Activated T-cell treated with anti-CD3 and anti-CD28 coated beads for 4 hours (primary cell): ENCODE results near the gene SLC41A1.
"Not testable (repeated sequence)": the region's sequence is repeated elsewhere in the genome, so short reads cannot be mapped to it uniquely, and the experiment has no call there.

Experiments
- DNase-seq: peaks from one replicate; pipeline ENCODE4 v3.0.0-alpha.2; 2020

SLC41A1 gene

DNA sequence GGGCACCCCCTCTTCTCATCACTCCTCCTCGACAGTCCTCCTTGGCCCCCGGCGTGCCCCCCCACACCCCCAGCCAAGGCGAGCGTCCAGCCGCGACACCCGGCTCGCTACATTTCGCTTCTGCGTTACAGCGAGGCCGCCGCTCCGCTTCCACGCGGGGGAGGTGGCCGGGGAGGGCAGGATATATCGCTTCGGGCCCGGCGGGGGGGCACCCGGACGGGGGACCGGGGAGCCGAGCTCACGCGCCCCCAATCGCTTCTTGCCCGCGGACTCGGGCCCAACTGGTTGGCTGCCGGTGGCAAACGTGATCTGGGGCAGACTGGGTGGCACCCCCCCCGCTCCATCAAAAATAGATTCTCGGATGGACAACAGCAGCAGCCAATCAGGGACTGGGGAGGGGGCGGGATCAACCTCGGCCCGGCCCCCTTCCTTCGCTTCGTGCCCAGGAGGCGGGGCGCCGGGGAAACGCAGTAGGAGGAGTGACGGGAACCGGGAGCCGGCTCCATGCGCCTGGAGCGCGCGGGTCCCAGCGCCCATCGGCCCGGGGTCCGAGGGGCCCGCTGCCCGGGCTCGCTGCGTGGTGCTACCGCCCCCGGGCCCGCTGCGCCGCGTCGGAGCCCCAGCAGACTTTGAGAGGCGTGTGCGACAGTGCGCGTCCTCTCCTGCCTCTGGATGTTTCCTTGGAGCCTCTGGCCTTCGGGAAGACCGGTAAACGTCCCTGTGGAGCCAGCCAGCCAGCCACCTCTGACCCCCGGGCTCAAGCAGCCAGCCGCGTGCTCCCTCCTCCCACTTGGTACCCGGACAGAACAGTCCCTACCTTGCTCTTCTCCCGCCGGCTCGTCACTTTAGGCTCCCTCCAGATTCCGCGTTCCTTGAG is at the start of gene SLC41A1:
TSS of gene SLC41A1 (minus strand) at position 321 of the 877 bp plus-strand sequence. CDS start 2,757 bp downstream, outside the sequence.
- DNase-seq, result peak; percentile 87

DNA sequence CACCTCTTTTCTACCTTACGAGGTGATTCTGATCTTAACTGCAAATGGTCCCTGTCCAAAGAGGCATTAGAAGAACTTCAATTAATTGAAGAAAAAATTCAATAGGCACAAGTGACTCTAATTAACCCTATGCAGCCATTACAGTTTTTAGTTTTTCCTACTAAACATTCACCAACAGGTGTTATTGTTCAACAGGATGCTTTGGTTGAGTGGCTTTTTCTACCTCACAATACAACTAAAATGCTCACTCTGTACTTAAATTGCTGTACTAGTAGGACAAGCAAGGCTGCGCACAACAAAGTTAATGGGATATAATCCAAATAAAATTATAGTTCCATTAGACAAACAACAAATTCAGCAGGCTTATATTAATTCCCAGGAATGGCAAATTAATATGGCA is 48.5 kb upstream of the SLC41A1 start:
- DNase-seq, result no peak

DNA sequence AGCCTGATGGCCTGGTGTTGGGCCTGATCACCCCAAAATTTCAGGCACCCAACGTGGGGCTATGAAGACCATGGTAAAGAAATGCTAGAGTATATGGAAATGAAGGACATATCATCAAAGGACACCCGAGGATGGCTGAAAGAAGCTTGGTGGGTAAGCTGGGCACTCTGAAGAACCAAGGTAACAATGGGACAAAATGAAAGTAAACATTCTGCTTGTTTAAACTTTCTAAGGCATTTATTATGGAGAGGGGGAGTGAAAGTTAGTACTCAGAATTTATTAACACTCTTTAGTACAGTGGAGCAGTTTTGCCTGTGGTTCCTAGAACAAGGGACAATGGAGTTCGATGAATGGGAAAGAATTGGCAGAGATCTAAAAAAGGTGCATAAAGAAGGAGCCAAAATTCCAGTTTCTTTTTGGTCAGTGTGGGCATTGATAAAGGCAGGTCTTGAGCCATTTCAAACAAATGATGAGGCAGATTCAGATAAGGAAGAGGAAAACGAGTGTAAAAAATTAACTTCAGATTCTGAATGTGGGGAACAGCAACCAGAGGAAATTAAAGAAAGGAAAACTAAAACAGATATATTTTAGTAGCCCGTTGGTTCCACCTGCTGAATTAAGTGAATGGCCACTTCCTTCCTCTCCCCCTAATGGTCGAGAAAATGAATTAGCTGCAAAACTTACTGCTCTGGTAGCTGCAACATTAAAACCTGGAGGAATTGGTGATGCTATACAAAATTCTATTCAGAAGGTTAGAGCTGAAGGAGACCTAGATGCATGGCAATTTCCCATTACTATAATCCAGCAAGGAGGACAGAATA is 45.4 kb upstream of the SLC41A1 start:
- no peak for DNase-seq

DNA sequence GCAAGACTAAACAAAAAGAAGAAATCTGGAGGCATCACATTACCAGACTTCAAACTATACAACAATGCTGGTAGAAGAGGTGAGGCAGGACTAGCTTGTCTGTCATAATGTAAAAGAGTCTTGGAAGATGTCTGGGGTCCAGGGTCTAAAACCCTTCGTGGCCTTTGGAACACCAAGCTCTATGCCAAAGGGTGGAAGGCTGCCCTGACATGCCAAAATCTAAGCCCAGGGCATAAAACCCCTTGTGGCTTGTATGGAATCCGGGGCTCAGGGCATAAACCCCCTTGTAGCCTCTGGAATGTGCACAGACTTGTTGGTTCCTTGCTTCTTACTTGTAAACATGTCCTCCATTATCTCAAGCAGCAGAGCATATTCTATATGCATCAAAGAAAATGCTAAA is 44.5 kb upstream of the SLC41A1 start:
- not testable (repeated sequence) for DNase-seq

DNA sequence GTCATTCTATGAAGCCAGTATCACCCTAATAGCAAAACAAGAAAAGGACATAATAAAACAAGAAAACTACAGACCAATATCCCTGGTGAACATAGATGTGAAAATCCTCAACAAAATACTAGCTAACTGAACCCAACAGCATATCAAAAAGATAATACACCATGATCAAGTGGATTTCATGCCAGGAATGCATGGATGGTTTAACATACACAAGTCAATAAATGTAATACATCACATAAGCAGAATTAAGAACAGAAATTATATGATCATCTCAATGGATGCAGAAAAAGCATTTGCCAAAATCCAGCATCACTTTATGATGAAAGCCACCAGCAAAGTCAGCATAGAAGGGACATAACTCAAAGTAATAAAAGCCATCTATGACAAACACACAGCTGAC is 43.4 kb upstream of the SLC41A1 start:
- no peak for DNase-seq

DNA sequence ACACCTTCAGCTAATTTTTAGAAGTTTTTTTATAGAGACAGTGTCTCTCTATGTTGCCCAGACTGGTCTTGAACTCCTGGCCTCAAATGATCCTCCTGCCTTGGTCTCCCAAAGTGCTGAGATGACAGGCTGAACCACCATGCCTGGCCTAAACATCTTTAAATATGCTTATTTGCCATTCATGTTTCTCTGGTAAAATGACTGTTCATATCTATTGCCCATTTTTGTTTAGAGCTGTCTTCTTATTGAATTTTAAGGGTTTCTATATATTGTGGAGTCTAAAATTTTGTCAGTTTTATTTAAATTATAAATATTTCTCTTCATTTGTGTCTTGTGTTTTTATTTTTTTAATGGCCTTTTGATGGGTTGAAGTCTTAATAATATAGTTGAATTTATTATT is 40.0 kb upstream of the SLC41A1 start:
- no peak for DNase-seq

DNA sequence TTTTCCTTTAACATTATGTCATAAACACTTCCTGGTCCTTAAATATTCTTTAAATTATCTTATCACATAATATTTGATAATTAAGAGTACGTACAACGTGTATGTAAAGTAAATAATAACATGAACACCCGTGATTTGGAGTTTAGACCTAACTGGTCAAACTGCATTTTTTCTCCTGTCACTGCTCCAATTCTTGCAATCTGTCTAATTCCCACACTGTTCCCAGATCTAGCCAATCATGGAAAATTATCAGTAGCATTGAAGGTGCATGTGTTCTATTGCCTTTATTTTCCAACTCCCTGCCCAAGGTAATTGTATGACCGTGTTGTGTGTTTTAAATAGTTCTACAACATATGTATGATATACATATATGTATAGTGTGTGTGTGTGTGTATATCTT is 39.0 kb upstream of the SLC41A1 start:
- no peak for DNase-seq

DNA sequence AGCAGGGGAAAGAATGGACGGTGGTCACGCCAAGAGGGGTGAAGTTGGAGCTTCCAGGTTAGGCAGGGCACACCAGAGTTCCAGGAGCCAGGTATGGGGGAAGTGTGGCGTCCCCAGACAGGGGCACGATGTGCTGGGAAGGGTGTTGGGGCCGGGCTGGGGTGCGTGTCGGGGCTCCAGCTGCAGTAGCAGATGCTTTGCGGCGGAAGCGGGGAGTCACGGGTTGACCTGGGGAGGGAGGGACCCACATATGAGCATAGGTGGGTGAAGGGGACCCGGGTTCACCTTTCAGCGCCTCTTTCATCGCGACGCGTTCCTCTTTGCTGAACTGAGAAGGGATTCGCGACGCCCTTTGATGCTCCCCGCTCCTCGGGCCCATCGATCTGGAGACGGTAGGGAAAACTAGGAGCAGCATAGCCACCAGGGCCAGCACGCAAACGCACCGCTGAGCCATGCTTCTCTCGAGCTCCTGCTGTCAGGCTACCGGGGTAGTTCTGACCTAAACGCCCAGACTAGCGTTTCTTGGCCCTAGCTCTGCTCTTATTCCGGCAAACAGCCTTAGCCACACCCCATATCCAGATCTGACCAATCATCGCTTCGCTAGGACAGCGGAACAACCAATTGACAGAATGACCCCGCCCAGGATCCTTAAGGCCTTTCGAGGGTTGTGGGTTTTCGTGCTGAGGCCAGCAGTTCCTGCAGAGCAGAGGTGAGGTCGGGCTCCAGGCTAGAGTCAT is 36.8 kb upstream of the SLC41A1 start, which contains the start of gene PM20D1:
TSS of gene PM20D1 (minus strand) at position 514 of the 737 bp plus-strand sequence. CDS start at position 454, 60 bp downstream.
- DNase-seq, result peak; percentile 55

DNA sequence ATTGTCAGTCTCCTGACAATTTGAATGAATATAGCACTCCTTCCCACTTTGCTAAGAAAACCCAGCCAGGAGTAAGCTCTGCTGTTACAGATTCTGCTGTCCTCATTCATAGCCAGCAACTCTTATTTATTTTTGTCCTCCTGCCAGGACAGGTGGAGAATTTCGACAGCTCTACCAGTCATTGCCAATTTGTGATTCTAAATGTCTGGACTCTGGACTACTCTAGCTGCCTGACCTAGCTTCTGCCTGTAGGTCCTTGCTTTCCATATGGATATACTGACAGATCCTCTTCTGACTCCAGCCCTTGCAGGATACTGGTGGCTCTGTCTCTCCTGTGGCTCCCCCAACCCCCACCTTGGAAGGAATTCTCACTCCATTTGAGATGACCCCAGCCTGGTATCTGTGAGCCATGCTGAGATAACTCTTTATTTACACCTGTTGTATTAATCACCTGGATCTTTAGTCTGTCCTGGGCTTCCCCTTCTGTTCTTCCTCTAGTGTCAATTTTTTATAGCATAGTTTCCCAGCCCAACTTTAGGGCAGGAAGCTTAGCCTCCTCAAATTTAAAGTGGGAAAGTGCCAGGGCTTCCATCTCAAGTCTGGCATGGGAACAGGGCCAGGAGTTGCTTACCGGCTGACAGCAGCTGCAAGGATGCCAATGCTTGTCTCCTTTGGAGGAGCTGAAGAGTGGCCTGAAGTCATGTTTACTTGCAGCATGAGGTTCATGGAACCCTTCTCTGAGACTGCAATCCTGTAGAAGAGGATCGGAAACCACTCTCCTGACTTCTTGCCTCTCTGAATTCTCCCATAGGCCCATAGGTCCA is 30.2 kb upstream of the SLC41A1 start:
- DNase-seq, result no peak

DNA sequence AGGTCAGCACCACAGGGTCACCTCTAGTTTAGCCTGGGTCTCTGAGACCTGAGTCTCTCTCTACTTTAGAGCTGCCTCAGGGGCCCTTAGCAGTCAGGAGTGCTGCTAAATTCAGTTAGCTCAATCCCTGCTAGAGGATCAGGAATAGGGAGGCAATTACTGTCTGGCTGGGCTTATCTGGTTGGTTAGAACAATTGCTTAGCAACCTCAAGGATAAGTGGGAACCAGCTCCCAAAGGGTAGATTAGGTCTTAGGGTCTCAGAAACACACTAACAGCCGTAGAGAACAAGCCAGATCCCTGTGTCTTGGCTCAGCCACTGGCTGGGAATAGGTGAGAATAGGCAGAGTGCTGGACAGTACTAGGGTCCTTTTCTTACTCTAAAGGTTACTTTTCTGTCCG is 29.2 kb upstream of the SLC41A1 start:
- DNase-seq, result no peak

DNA sequence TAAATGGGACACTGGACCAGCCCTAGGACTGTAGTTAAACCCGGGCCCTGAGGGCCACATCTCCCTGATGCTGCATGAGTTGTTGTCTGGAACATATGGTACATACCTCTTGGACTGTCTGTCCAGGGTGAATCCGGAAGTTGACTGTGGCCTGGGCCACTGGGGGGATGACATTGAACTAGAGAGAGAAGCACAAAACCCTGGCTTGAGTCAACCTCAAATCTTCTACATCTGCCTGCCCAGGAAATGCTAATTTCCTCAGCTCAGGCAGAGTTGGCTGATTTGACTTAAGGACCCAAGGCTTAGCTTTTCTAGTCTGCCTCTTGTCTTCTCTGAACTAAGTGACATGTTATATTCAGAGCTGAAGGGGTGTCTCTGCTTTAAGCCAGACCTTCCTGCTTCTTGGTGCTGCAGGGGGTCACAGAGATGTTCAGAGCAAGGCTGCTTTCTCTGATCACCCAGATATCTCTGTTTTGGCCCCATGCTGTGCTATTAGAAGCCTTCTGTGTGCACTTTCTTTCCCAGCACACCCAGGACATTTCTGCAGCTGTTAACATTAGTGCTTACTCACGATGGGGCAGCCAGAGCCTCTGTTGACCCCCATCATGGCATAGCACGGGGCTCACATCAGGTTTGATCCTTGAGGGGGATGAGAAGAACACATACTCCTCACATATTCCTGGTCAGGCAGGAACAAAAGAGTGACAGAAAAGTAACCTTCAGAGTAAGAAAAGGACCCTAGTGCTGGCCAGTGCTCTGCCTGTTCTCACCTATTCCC is 27.3 kb upstream of the SLC41A1 start:
- no peak for DNase-seq

DNA sequence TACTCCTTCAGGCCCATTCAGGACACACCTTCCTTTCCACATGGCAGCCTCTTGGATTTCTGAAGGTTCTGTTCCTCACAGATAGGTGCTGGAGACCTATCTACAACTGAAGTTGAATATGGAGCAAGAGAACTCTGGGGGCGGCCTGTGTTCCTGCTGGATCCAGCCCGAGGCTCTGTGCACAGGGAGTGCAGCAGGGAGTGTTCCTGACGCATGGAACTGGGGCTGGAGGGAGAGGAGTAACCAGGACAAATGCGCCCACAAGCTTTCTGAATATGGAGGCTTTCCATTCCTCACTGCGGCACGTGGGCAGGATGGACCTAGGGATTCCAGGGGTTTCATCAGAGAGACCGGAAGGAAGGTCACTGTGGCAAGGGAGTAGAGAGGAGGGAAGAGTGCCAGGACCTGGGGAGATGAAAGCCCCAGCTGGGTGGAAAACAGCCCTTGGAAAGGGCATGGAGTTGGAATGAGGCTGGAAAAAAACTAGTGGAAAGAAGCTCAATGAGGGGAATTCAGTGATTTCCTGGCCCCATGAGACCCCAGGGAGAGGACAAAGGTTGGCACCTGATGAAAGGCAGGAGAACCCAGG is 24.5 kb upstream of the SLC41A1 start:
- no peak for DNase-seq

DNA sequence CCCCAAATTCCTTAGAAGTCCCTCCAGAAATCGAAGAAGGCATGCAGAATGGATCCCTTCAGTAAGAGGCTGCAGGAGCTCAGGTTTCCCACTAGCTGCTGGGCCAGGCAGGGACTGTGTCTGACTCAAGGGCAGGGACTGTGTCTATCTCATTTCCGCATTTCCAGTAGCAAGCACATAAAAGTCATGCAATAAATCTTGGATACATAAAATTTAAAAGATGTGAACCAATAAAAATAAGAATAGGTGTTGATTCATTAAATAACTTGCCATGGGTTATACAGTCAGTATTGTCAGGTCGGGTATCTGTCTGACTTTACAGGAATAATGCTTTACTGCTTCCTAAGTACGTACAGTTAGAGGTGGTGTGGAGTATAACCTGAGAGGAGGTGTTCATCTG is 21.8 kb upstream of the SLC41A1 start:
- no peak for DNase-seq

DNA sequence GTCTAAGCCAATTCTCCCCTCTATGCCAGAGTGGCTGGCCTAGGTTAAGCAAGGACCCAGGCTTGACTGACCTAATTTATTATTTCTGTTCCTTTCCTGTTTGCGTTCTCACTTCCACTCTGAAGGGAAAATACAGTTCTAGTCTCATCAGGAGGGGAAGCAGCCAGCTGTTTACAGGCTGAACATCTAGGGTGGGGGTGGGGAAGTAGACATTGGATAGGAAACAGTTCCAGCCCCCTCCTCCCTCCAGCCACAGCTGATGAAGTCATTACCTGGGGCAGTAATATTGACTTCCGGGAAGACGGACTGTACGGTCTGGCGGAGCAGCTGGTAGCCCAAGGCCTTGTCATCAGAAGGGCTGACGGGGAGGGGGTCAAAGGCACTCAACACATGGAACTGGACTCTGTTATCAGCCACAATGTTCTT is 19.3 kb upstream of the SLC41A1 start:
- no peak for DNase-seq

DNA sequence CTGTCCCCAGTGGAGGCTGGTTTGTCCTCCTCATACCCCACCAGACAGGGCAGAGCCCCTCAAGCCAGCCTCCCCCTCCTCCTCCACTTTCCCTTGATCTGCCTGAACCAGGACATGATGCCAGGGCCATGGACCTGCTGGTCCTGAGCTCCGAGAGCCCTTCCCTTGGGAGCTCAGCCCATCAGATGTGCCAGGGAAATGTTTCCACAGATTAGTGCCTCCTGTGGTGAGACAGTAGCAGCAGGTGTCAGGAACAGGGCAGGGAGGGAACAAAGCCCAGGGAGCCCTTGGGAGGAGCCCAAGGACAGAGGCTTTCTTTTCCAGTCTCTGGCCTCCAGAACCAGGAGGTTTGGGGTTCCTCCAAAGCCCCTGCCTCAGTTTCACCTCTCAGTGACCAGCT is 14.6 kb upstream of the SLC41A1 start:
- no peak for DNase-seq

DNA sequence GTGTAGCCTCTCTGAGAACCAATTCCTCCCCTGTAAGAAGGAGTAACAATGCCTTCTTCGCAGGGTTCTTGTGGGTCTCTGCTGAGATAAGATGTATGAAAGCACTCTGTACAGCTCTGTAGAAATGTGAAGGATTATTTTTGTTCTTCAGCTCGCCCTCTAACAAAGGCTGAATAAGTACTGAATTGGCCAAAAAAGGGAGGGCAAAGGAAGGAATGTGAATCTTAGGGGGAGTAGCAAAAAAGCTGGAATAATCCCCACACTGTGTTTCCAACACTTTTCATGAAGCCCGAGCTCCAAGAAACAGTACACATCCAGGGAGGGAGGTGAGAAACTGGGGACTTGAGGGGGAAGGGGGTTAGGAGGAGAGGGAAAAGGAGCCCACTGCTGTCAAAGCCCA is 14.0 kb upstream of the SLC41A1 start:
- DNase-seq, result no peak

DNA sequence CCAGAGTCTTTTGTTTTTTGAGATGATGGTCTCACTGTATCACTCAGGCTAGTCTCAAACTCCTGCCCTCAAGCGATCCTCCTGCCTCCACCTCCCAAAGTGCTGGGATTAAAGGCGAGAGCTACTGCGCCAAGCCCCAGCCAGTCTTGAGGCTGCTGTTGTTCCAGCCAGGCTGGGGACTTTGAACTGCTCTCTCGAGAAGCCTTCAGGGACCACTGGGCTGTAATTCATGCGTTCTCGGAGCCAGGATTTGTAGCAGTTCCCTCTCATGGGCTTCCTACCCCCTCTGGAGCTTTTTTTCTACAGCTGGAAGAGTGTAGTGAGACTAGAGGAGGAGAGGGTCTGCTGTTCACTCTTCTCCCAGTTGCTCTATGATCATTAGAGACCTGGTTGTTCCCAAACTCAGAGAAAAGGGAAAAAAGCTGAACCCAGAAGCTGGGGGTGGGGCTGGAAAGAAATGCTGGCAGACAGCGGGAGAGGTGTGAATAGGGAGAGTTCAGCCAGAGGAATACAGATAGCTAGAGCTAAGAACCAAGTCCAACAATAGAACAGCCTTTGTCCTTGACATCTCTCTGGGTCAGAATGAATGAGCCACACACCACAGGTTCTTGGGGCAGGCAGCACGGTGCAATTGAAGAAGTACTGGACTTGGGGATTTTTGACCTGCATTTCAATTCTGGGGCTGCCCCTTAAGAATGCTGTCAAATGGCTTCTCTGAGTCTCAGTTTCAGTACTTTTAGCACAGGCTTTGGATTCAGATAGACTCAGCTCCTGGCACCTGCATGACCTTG is 13.2 kb upstream of the SLC41A1 start:
- no peak for DNase-seq

DNA sequence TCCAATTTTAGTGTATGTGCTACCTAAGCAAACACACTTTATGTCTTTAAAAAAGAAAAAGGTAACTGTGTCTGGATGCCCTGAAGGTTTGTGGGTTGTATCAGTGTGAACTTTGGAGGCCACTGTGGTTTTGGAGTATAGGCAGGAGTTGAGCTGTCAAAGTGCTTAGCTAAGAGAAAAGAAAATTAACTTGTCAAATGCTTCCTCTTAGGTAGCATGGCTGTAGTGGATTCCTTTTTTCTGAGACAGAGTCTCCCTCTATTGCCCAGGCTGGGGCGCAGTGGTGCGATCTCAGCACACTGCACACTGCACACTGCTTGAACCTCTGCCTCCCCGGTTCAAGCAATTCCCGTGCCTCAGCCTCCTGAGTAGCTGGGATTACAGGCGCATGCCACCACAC is 11.2 kb upstream of the SLC41A1 start:
- no peak for DNase-seq

DNA sequence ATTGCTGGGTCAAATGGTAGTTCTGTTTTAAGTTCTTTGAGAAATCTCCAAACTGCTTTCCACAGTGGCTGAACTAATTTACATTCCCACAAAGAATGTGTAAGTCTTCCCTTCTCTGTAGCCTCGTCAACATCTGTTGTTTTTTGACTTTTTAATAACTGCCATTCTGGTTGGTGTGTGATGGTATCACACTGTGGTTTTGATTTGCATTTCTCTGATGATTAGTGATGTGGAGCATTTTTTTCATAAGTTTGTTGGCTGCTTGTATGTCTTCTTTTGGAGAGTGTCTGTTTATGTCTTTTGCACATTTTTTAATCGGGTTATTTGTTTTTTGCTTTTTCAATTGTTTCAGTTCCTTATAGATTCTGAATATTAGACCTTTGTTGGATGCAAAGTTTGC is 10.3 kb upstream of the SLC41A1 start:
- not testable (repeated sequence) for DNase-seq

DNA sequence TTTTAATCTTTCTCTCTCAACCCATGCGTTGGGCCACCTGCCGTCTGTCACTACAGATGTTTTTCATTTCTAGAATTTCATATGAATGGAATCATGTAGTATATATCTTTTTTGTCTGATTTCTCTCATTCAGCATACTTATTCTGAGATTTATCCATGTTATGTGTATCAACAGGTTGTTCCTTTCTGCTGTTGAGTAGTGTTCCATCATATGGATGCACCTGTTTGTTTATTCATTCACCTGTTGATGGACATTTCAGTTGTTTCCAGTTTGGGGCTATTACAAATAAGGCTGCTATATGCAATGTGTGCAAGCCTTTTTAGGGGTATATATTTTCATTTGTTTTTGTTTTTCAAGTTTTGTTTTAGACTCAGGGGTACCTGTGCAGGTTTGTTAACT is 9.4 kb upstream of the SLC41A1 start:
- DNase-seq, result no peak
